Inflammatory macrophage (primary cell): ENCODE data around the gene GPD1L.

Experiments used
- DNase-seq, 2 donors: peaks; one replicate each; pipeline ENCODE4 v3.0.0-alpha.2; 2020 to 2022

The GPD1L gene

GRCh38 chr3:32137870-32138269, 31.4 kb downstream of the GPD1L start:
- DNase-seq = no peak

GRCh38 chr3:32138545-32139104, 32.2 kb downstream of the GPD1L start:
- no peak for DNase-seq

GRCh38 chr3:32140943-32141342, 34.5 kb downstream of the GPD1L start:
- no peak for DNase-seq

- peak; percentile 62 to 71 for DNase-seq
Observed at GRCh38 chr3:32143849-32144757, 37.7 kb downstream of the GPD1L start.

- peak; percentile 60 to 68 for DNase-seq
Observed at GRCh38 chr3:32146746-32147211, 40.4 kb downstream of the GPD1L start.

GRCh38 chr3:32147509-32147908, 41.1 kb downstream of the GPD1L start:
- DNase-seq = no peak

- DNase-seq = no peak
Observed at GRCh38 chr3:32147933-32148332, 41.5 kb downstream of the GPD1L start.

GRCh38 chr3:32148351-32148750, 41.9 kb downstream of the GPD1L start:
- no peak for DNase-seq

- DNase-seq = no peak
Observed at GRCh38 chr3:32153414-32154204, 47.2 kb downstream of the GPD1L start.

- no peak for DNase-seq
Observed at GRCh38 chr3:32154205-32154579, 47.8 kb downstream of the GPD1L start.

GRCh38 chr3:32155117-32155516, 48.7 kb downstream of the GPD1L start:
- no peak for DNase-seq

GRCh38 chr3:32157600-32158264, 51.3 kb downstream of the GPD1L start:
- no peak for DNase-seq

GRCh38 chr3:32160706-32161214, 54.3 kb downstream of the GPD1L start:
- no peak for DNase-seq

- no peak for DNase-seq
Observed at GRCh38 chr3:32165442-32165841, 59.0 kb downstream of the GPD1L start.

GRCh38 chr3:32166654-32167053, 60.2 kb downstream of the GPD1L start:
- DNase-seq = no peak

GRCh38 chr3:32172420-32172819, 66.0 kb downstream of the GPD1L start:
- no peak for DNase-seq

GRCh38 chr3:32175607-32176197, 69.3 kb downstream of the GPD1L start:
- peak; percentile 70 to 76 for DNase-seq

GRCh38 chr3:32176989-32177701, 70.7 kb downstream of the GPD1L start:
- DNase-seq = peak; percentile 74 to 80

- peak; percentile 78 to 79 for DNase-seq
Observed at GRCh38 chr3:32177702-32178198, 71.3 kb downstream of the GPD1L start.

GRCh38 chr3:32180141-32180784, 73.8 kb downstream of the GPD1L start:
- DNase-seq = no peak

GRCh38 chr3:32181365-32181764, 74.9 kb downstream of the GPD1L start:
- no peak for DNase-seq
